NCI-H748 (cell line): ENCODE measurements around the gene RNF149.
"Not testable (repeated sequence)": the region's sequence is repeated elsewhere in the genome, so short reads cannot be mapped to it uniquely, and the experiment has no call there.

ENCODE experiments used
- DNase-seq: peaks from one replicate; lab custom pipeline; 2025; ENCODE audit not compliant: unreplicated experiment; lab: John Stamatoyannopoulos, UW

RNF149 gene

GRCh38 chr2:101235956-101236355 is 72.5 kb downstream of the RNF149 start:
- DNase-seq: not testable (repeated sequence)

GRCh38 chr2:101234169-101234938 is 74.1 kb downstream of the RNF149 start:
- DNase-seq: no peak

DNA sequence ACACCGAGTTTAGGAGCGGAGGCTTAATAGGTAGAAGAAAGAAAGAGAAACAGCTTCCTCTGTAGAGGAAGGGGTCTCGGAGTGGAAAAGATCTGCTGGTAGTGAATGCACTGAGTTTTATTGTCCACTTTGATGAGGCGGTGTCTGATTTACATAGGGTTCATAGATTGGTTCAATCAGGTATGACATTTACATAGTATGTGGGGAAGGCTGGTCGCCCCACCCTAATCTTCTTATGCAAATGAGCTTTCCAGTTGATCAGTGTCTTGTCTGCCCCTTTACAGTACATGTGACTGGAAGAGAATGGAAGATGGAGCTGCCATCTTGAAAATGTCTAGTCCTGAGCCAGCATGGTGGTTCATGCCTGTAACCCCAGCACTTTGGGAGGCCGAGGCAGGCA is 75.7 kb downstream of the RNF149 start:
- no peak for DNase-seq

GRCh38 chr2:101231937-101232730 is 76.4 kb downstream of the RNF149 start:
- no peak for DNase-seq

- no peak for DNase-seq
Measured at GRCh38 chr2:101231240-101231639, 77.3 kb downstream of the RNF149 start.

DNA sequence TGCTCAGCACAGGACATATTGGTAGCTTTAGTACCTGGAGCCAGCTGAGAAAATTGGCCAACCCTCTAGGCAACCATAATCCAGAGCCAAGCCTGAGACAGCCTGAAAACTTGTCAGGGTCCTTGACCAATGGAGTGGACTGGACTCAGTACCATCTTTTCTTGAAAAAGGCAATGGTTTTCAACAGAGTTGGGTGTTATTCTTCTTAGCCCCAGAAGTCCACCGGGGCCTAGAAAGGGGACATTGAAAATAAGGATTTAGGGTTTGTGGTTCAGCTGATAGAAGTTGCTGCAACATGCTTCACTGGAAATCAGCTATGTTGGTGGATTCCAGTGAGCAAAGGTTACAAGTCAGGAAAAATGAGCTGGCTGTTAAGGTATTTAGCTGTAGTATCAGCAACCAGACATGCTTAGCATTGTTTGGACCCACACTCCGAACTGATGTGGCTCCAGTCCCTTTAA is 77.9 kb downstream of the RNF149 start:
- DNase-seq: no peak
